AG09309 (cell line): ENCODE results near the gene CMIP.

Experiments
- DNase-seq: peaks from one replicate; pipeline ENCODE4 v3.0.0-alpha.2; 2010; ENCODE audit warnings: low read depth
- H3K4me3 ChIP-seq: 2 replicates; pipeline ENCODE4 v1.5.1; 2011; ENCODE audit warnings: mild to moderate bottlenecking, low read depth, low read length, moderate library complexity; ENCODE audit not compliant: control insufficient read depth
- CTCF ChIP-seq: IDR thresholded peaks from 2 replicates; pipeline ENCODE4 v1.5.1; 2011; ENCODE audit warnings: mild to moderate bottlenecking, low read depth, low read length, inconsistent platforms; ENCODE audit not compliant: insufficient read depth, control insufficient read depth; ENCODE audit errors: missing control alignments

CMIP gene

GRCh38 chr16:81627024-81627423, 182.4 kb downstream of the CMIP start:
- TF ChIP-seq CTCF = no peak
- H3K4me3 ChIP-seq = no peak overlapping the region
- no peak for DNase-seq

- H3K4me3 ChIP-seq = no peak overlapping the region
- no peak for DNase-seq
- no peak for TF ChIP-seq CTCF
Observed at GRCh38 chr16:81627729-81628244, 183.2 kb downstream of the CMIP start.

DNA sequence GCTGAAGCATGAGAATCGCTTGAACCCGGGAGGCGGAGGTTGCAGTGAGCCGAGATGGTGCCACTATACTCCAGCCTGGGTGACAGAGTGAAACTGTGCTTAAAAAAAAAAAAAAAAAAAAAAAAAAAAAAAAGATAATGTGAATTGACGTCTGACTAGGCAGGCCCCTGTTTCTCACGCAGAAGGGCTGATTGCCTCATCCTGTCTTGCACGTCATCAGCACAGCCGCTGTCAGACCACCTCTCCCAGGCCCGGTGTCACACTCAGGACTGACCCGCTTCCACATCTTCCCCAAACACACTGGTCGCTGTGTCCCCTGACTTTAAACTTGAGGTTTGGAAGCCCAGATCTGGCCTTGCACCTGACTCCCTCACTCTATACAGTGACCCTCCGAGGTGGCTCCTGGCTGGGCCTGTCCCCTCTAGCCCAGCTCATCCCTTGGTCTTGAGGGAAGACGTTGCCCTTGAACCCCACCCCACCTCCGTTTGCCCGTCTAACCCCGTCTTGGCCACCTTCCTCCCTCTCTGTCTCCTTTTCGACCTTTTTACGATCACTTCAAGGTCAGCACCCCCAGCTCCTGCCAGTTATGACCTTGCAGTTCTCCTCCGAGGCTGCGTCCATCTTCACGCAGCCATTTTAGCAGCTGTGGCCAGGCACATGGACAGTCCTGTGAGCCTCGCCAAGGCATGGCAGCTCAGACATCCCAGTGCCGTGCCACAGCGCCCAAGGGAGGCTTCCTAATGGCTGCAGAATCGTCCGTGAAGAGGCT, 184.6 kb downstream of the CMIP start:
- no peak overlapping the region for H3K4me3 ChIP-seq
- no peak for TF ChIP-seq CTCF
- no peak for DNase-seq

DNA sequence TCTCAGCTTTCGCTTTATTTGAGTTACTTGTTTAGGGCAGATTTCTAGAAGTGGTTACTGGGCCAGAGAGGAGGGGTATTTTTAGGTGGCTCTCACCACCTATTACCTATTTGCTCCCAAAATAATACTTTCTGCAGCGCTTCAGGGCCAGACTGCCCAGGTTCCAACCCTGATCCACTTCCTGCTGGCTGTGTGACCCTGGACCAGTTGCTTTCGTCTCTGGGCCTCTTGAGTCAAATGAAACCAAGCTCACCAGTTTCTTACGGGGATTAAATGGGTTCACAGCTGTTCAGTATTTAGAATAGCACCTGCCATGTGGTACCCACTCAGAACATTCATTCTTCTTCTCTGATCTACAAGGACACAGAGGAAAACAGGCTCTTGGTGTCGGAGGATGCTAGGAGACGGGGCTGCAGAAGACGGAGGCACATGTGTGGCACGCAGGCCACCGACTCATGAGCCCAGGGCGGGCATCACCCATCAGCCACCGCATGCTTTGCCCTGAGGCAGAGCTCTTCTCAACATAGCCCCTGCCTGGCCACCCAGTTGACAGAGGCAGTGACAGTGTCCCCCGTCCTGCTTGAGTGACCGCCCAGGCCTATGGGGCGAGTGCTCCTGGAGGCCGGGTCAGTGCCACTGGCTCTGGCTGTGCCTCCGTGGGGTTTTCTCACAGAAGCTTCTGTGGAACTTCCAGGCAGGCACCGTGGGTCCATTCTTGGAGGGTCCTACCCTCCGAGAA, 185.5 kb downstream of the CMIP start:
- no peak for TF ChIP-seq CTCF
- DNase-seq = no peak
- H3K4me3 ChIP-seq = no peak overlapping the region

DNA sequence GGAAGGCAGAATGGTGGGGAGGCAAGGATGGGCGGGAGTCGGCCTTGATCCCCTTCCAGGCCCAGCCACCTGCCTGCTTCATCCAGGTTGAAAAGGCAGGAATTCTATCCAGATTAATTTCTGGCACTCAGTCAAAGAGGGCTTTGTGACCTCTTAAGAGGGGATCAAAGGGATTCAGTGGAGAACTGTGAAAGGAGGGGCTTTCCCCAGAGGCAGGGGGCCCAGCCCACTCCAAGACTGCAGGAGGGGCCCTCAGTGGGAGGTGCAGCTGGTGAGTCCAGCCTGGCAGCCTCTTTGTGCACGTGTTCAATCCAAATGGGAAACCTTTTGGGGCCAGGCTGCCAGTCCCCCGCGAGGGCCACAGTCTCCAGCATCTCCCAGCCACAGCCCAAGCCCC, 186.0 kb downstream of the CMIP start:
- no peak for DNase-seq
- no peak overlapping the region for H3K4me3 ChIP-seq

GRCh38 chr16:81632392-81633146, 188.0 kb downstream of the CMIP start:
- H3K4me3 ChIP-seq = no peak overlapping the region
- no peak for DNase-seq
- TF ChIP-seq CTCF = no peak

More for the DNA sequence above, 186.0 kb downstream of the CMIP start:
- no peak for TF ChIP-seq CTCF
